HG03097 (cell line): ENCODE data around the gene KCTD19.
"Not testable (repeated sequence)": the region's sequence is repeated elsewhere in the genome, so short reads cannot be mapped to it uniquely, and the experiment has no call there.

Experiments used
- ATAC-seq: cut with Tn5 transposase; IDR thresholded peaks from one replicate; pipeline ENCODE4 v1.9.1; 2021; ENCODE audit not compliant: unreplicated experiment, low FRiP score

Gene KCTD19

DNA sequence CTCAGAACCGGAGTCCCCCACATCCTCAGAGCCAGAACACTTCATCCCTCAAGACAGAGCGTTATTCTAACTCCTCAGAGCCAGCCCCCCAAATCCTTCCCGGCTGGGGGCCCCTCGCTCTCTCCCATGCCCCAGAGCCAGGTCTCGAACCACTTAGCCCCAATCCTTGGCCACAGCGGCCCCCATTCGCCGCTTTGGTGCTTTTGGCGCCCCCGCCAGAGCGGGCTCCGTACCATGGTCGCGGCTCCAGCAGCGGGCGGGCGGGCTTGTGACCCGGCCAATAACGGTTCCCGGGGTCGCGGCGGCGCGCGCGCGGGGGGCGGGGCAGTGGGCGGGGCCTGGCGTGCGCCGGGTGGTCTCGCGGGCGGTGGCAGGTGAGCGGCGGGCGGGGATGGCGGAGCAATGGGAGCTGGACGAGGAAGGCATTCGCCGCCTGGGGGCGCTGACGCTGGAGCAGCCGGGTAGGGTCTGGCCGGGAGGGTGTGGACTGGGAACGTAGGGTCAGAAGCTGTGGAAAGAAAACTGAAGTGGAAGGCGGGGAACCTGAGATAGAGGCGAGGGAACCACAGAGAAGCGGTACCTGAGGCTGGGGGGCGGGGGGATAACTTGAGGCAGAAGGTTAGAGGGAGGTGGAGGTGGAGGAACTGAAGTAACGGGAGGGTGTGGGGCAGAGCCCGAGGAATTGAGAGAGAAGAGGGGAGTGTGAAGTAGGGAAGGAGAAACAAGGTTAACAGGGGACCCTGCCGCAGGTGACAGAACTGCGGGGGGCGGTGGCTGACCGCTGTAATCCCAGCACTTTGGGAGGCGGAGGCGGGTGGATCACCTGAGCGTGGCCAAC, at the start of gene KCTD19, which contains the start of gene LRRC36:
TSS of gene KCTD19 (minus strand) at position 270 of the 838 bp plus-strand sequence. CDS start at position 236, 34 bp downstream.
TSS of gene LRRC36 (plus strand) at position 344 of the 838 bp plus-strand sequence. CDS start at position 392, 48 bp downstream.
- ATAC-seq: no peak

DNA sequence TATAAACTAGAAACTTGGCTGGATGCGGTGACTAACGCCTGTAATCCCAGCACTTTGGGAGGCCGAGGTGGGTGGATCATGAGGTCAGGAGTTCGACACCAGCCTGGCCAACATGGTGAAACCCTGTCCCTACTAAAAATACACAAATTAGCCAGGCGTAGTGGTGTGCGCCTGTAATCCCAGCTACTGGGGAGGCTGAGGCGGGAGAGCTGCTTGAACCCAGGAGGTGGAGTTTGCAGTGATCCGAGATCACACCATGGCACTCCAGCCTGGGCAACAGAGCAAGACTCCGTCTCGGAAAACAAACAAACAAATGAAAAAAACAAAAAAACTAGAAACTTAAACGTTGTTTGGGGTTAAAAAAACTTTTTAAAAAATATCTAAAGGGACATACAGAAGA, 49.5 kb upstream of the KCTD19 start:
- ATAC-seq: not testable (repeated sequence)

DNA sequence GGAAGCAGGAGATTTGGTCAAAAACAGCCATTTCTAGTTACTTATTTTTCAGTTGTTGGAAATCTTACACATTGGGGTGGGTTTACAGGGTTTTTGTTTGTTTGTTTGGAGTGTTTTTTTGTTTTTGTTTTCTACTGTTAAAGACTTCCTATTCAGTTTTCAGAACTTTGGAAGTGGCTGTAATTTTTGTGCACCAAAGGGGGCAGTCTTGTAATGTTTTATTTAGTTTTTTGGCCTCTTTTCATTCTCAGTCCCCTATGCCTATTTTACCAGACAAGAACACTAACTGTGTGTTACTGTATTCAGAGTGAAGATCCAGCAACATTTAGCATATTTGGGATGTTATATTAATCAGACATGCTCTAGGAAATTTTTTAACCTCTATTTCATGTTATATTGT, 46.1 kb upstream of the KCTD19 start:
- no peak for ATAC-seq

DNA sequence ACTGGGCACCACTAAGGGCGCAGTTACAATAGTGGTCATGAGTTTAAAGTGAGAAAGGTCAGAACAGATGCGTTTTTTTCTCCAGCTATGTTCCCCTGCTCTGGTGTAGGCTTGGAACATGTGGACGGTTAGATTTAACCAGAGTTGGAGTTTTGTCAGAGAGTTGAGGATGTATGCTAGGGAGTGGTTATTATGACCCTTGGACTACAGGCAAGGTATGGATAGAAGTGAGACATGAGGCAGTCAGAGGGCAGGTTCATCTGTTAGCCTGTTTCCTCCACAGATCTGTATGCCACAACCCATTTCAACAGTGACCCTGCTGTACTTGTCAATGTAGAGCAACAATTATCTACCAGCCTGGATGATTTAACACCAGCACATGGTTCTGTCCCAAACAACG, 44.1 kb upstream of the KCTD19 start:
- ATAC-seq: no peak

DNA sequence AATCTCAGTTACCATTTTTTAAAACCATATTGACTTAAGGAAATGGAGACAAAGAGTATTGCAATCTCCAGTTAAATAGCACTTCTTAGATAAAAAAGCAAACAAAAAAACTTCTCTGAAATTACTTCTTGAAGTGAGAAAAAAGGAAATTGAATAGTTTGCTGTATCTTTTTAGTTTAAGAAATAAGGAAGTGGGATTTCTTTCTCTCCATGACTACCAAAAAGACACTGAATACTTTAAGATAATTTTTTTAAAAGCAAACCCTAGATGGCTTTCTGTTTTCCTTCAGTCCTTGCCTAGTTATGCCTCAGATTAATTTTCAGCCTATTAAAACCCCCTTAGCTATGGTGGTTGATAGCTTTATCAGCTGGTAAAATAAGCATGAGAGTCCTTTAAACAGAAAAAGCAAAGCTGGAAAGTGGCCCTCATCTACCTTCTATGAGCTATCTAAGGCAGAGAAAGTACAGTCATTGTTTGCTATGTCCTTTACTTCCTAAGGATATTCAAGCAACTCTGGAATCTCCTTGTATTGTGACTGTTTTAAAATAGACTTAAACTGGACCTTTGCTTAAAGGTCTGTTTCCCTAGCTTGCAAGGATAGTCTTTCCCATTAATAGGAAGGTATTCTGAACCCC, 38.2 kb upstream of the KCTD19 start:
- no peak for ATAC-seq

DNA sequence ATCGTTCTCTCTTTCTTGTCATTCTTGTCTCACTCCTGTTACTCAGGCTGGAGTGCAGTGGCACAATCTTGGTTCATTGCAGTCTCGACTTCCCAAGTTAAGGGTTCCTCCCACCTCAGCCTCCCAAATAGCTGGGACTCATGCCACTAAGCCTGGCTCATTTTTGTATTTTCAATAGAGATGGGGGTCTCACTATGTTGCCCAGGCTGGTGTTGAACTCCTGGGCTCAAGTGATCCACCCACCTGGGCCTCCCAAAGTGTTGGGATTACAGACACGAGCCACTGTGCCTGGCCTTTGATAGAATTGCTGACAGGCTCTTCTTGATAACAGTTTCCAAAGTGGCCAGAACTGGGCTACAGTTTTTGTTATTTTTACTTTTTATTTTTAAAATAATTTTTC, 34.5 kb upstream of the KCTD19 start:
- ATAC-seq: no peak

DNA sequence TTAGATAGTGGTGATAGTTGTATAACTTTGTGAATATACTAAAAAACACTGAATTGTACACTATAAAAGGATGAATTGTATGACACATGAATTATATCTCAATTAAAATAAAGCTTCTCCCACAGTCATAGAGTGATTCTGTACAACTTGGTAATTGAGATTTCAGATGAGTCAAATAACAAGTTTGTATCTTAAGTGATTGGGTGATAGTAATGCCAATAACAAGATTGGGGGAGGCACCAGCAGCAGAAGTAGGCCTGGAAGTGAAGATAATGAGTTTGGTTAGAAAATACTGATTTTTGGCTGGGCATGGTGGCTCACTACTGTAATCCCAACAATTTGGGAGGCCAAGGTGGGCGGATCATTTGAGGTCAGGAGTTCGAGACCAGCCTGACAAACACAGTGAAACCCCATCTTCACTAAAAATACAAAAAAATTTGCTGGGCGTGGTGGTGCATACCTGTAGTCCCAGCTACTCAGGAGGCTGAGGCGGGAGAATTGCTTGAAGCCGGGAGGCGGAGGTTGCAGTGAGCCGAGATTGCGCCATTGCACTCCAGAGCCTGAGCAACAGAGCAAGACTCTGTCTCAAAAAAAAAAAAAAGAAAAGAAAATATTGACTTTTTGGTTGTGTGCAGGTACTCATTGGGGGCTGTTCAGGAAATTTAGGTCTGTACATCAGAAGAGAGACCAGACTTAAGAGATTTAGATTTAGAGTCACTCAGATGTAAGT, 33.2 kb upstream of the KCTD19 start:
- not testable (repeated sequence) for ATAC-seq

DNA sequence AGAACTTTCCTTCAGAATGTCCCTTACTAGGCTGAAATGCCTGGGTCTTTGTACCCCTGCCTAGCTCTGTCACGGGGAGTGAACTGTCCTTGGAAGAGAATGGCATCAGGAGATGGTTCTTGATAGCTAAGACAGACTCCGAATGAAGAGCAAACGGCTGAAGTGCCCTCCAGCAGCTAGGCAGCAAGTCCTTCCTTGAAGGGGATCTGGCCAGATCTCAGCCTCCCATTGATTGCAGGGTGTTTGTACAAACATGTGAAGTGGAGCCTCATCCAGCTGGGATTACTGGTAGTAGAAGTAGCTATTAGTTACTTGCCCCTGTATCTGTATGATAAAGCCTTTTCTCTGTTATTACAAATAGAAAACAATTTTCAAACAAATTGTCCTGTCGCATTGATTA, 31.0 kb upstream of the KCTD19 start:
- no peak for ATAC-seq

DNA sequence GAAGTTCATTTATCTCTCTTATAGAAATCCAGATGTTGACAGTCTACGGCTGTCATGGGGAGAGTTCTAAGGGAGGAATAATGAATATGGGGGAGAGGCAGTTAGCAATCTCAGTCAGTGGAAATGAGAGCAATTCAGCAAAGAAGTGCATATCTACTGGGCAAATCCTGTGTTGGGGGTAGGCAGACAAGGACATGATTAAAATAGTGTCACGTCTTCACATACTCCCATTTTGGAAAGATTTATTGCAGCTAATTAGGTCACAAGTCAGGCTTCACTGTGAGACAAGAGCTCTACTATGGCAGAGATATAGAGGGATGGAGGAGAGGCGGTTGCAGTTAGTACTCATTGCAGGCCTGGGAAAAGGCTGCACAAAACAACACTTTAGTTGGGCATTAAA, 29.9 kb upstream of the KCTD19 start:
- no peak for ATAC-seq

DNA sequence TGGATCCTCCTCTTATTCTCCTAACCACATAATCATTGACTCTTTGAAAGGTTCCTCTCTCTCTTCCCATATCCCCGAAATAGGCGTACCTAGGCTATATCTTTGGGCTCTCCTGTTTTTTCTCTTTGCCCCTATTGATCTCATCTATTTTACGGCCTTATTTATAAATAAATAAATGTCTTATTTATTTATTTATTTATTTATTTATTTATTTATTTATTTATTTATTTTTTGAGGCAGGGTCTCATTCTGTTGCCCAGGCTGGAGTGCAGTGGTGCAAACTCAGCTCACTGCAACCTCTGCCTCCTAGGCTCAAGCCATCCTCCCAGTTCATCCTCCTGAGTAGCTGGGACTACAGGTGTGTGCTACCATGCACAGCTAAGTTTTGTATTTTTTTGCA, 25.9 kb upstream of the KCTD19 start:
- not testable (repeated sequence) for ATAC-seq

DNA sequence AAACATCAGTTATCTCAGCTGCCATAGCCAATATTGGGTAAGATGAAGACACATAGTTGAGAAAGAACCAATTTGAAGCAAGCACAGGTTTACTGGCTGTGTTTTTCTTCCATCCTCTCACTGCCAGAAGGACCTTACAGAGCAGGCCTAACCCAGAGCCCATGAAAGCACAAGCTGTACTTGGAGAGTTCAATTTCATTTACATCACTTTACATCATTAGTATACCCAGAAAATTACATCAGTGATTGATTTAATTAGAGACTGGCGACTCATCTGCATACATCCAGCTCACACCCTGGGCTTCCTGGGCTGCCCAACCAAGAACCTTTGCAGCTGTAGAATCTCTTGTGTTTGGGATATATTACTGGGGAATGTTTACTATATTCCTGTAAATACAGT, 23.8 kb upstream of the KCTD19 start:
- ATAC-seq: no peak

DNA sequence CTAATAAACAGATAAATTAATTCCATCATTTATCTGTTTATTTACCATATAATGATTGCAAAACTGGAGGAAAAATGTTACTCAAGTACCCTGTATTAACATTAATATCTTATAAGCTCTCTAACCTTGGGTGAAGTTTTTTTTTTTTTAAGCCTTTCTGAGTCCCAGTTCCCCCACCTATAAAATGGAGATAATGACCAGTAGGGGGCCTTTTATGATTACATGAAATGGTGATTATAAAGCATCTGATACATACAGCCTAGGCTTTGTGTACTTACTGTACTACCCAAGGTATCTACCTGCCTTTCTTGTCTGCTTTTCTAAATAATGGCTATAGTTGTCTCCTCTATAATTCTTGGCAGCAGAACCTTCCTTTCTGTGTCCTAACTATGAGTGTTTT, 22.6 kb upstream of the KCTD19 start:
- ATAC-seq: no peak

DNA sequence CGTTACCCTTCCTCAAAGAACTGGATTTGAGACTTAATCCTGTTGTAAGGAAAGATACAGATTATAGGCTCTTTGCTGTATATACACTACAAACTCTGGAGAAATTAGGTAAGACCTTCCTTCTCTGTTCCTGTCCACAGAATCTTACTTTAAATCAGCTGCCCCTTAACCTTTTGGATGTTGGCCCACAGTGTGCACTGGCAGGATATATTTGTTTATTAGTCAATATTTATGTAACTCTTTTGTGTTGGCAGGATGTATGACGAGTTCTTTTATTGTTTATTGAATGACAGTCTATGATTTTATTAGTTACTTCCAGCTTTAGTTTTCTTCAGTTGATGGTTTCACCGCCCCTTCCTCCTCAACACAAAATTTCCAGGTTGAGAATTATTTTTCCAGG, 19.8 kb upstream of the KCTD19 start:
- ATAC-seq: no peak

DNA sequence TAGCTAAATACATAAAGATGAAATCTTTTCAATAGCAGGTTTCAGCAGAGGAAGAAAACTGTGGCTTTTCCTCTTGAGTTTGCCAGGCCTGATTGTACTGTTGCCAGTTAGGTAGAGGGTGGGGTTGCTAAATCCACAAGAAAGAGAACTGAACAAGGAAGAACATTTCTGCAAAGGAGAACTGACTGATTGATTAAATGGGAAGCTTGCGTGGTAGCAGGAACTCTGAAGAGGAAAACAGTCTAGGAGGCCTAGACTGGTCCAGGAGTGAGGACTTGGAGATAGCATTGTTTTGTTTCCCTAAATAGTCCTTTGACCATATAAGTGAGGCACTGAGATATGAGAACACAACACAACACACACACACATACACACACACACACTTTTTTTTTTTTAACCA, 18.9 kb upstream of the KCTD19 start:
- ATAC-seq: no peak

DNA sequence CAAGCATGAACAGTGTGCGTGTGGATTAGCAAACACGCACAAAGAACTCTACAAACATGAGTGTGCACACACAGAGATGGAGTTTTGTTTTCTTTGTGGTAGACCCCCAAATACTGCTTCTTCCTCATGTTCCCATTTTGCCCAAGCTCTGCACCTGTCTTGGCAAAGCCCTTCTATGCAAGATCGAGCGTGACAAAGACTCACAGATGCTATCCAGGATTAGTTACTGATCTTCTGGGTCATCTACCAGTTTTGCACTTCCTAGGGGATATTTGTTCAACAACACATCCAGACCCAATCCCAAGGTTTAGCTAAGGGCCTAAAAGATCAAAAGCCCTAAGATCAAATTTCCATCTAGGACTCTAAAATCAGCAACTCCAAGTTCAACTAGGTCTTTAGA, 16.1 kb upstream of the KCTD19 start:
- ATAC-seq: no peak

DNA sequence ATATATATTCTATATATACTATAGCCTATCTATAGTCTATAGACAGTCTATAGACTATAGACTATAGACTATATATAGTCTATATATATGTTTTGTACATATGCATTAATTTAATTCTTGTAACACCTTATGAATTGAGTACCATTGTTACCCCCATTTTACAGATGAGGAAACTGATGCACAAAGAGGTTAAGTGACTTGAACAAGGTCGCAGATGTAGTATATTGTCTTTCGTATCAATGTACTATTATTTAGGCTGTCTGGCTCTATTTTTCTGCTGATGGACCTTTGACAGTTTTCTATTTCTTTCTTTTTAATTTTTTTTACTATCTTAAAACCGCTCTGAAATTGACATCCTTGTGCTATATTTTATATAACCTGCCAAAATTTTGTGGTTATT, 14.7 kb upstream of the KCTD19 start:
- ATAC-seq: no peak

DNA sequence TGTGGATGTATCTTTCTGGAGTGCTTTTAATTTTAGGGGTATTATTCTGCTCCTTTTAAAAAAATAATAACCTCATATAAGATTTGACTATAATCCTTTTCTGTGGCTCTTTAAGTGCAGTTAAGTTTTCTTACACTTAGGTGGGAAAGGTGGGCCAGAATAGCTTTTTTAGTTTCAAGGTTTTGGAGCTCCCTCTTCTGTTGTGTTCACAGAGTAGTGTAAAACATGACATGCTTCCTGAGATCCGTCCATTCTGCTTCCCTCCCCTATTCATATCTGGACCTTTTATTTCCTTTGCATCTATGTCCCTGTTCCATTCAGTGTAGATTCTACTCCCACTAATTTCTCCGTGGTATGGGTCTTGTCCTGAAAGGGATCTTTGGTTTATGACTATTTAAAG, 12.9 kb upstream of the KCTD19 start:
- ATAC-seq: no peak

DNA sequence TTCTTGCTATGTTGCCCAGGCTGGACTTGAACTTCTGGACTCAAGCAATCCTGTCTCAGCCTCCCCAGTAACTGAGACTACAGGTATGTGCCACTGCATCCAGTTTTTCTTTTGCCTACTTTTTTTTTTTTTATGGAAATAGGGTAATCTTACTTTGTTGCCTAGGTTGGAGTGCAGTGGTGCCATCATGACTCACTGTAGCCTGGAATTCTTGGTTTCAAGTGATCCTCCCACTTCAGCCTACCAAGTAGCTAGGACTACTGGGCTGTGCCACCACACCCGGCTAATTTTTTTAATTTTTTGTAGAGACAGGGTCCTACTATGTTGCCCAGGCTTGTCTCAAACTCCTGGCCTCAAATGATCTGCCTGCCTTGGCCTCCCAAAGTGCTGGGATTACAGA, 10.1 kb upstream of the KCTD19 start:
- ATAC-seq: no peak

DNA sequence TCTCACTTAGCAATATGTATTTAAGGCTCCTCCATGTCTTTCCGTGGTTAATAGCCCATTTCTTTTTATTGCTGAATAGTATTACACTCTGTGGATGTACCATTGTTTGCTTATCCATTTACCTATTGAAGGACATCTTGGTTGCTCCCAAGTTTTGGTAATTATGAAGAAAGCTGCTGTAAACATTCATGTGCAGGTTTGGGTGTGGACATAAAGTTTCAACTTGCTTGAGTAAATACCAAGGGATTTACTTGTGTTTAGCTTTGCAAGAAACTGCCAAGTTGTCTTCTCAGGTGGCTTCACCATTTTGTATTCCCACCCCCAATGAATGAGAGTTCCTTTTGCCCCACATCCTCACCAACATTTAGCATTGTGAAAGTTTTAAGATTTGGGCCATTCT, 9.6 kb upstream of the KCTD19 start:
- ATAC-seq: no peak

DNA sequence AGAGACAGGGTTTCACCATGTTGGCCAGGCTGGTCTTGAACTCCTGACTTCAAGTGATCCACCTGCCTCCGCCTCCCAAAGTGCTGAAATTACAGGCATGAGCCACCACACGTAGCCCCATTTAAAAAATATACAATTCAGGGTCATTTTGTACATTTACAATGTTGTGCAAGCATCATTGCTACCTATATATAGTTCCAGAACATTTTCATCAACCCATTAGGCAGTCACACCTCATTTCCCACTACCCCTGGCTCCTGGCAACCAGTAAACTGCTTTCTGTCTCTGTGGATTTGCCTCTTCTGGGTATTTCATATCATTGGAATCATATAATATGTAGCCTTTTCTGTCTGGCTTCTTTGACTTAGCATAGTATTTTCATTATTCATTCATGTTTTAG, 6.8 kb upstream of the KCTD19 start:
- ATAC-seq: no peak

DNA sequence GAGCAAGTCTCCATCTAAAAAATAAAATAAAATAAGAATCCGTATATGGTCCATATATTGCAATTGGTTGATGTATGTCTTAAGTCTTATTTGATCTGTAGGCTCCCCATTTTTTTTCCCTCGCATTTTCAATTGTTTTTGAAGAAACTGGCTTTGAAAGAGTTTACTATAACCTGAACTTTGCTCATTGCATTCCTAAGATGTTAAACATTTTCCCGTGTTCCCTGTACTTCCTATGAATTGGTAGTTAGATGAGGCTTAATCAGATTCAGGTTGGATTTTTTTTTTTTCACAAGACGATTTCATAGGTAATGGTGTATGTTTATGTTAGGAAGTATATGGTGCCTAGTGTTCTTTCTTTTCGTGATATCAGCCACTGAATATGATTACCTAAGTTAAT, 3.4 kb upstream of the KCTD19 start:
- ATAC-seq: no peak
